ENCODE data around the gene SYT1. TPM values are rescaled to one million over a fixed set of nuclear protein-coding genes. Genes with fewer than 3 reads are reported as not detected.

SYT1 gene
- polyA plus RNA-seq, 3 donors, result 0.72 TPM; not detected in 2

GRCh38 chr12:79000501-79000900 lies 135.9 kb downstream of the SYT1 start:
- Histone ChIP-seq H2AFZ (ENCODE audit: insufficient read depth, low read depth, low read length, poor library complexity, severe bottlenecking) (no peak overlapping the region), H3K9ac (ENCODE audit: insufficient read depth, low read length, poor library complexity, severe bottlenecking) (no peak overlapping the region), H3K79me2 (ENCODE audit: insufficient read depth, low read length) (no peaks in the 10 kb centered on the region), H3K27ac (ENCODE audit: low read depth in 1 of 2, low read length in 2 of 2) (no peak overlapping the region), H3K4me3 (replicated peaks in 1 of 3; ENCODE audit: low read depth in 2 of 3, low read length in 3 of 3) (no peak overlapping the region), H3K4me1 (ENCODE audit: control insufficient read depth in 1 of 2, insufficient read depth in 2 of 2, low read length in 2 of 2) (no peaks in the 10 kb centered on the region), H4K20me1 (ENCODE audit: insufficient read depth, low read length) (no peaks in the 10 kb centered on the region), H3K9me3 (replicated peaks in 1 of 2; ENCODE audit: control insufficient read depth in 1 of 2, insufficient read depth in 1 of 2, low read length in 2 of 2) (no peaks in the 10 kb centered on the region), H3K27me3 (ENCODE audit: control insufficient read depth in 2 of 2, insufficient read depth in 2 of 2, low read length in 2 of 2) (no peaks in the 10 kb centered on the region), H3K36me3 (replicated peaks in 1 of 2; ENCODE audit: control insufficient read depth in 1 of 2, insufficient read depth in 2 of 2, low read length in 2 of 2) (no peaks in the 10 kb centered on the region), H3K4me2 (replicated peaks; ENCODE audit: extremely low read depth, low read length, poor library complexity, severe bottlenecking) (no peak overlapping the region)
- H3K4me3 Mint-ChIP-seq, result no peak overlapping the region
- H3K27ac Mint-ChIP-seq, result no peak overlapping the region
- TF ChIP-seq CTCF (IDR thresholded peaks at IDR 0.05), result no peak
- DNase-seq, result no peak
- H3K9me3 Mint-ChIP-seq, result no peaks in the 10 kb centered on the region
- no peaks in the 10 kb centered on the region for H3K36me3 Mint-ChIP-seq
- WGBS (ENCODE audit: insufficient coverage), result no CpG with 5 or more reads among the region's 1 CpG
- H3K27me3 Mint-ChIP-seq (ENCODE audit: low read depth in 3 of 3), result no peaks in the 10 kb centered on the region
- intact Hi-C loops (cut with micrococcal nuclease), result no loop called here
- no peaks in the 10 kb centered on the region for H3K4me1 Mint-ChIP-seq

- no peak overlapping the region for H3K9ac ChIP-seq (ENCODE audit: insufficient read depth, low read length, poor library complexity, severe bottlenecking)
- H3K4me1 ChIP-seq (ENCODE audit: control insufficient read depth in 1 of 2, insufficient read depth in 2 of 2, low read length in 2 of 2), result no peaks in the 10 kb centered on the region
- no peak overlapping the region for H3K4me2 ChIP-seq (replicated peaks; ENCODE audit: extremely low read depth, low read length, poor library complexity, severe bottlenecking)
- no peak for TF ChIP-seq CTCF (IDR thresholded peaks at IDR 0.05)
- H3K79me2 ChIP-seq (ENCODE audit: insufficient read depth, low read length), result no peaks in the 10 kb centered on the region
- H4K20me1 ChIP-seq (ENCODE audit: insufficient read depth, low read length), result no peaks in the 10 kb centered on the region
- H3K4me3 ChIP-seq (replicated peaks in 1 of 3; ENCODE audit: low read depth in 2 of 3, low read length in 3 of 3), result no peak overlapping the region
- H3K27ac ChIP-seq (ENCODE audit: low read depth in 1 of 2, low read length in 2 of 2), result no peak overlapping the region
- Mint-ChIP-seq H3K4me3 (no peak overlapping the region), H3K27me3 (ENCODE audit: low read depth in 3 of 3) (no peaks in the 10 kb centered on the region), H3K36me3 (no peaks in the 10 kb centered on the region), H3K9me3 (no peaks in the 10 kb centered on the region), H3K27ac (no peak overlapping the region), H3K4me1 (no peaks in the 10 kb centered on the region)
- intact Hi-C loops (cut with micrococcal nuclease), result no loop called here
- no CpG with 5 or more reads among the region's 2 CpGs for WGBS (ENCODE audit: insufficient coverage)
- no peak overlapping the region for H2AFZ ChIP-seq (ENCODE audit: insufficient read depth, low read depth, low read length, poor library complexity, severe bottlenecking)
- H3K36me3 ChIP-seq (replicated peaks in 1 of 2; ENCODE audit: control insufficient read depth in 1 of 2, insufficient read depth in 2 of 2, low read length in 2 of 2), result no peaks in the 10 kb centered on the region
- H3K27me3 ChIP-seq (ENCODE audit: control insufficient read depth in 2 of 2, insufficient read depth in 2 of 2, low read length in 2 of 2), result no peaks in the 10 kb centered on the region
- H3K9me3 ChIP-seq (replicated peaks in 1 of 2; ENCODE audit: control insufficient read depth in 1 of 2, insufficient read depth in 1 of 2, low read length in 2 of 2), result no peaks in the 10 kb centered on the region
- DNase-seq, result no peak
Observed at GRCh38 chr12:79001404-79001803, 136.8 kb downstream of the SYT1 start.

Data from CD14-positive monocyte (primary cell).